HepG2 (cell line): Measurements from ENCODE around the gene MSI2. TPM values are rescaled to one million over a fixed set of nuclear protein-coding genes. Genes with fewer than 3 reads are reported as not detected.
A peak's percentile ranks its signal among the peaks of the same experiment; 100 is the strongest.

Experiments used
- ATF7-NPFF ChIP-seq: sonication (generic); formaldehyde crosslinking; IDR thresholded peaks from 2 replicates; pipeline ENCODE4 v1.8.1; 2023; ENCODE audit warnings: mild to moderate bottlenecking, low read depth, missing genetic modification reagents, moderate library complexity
- HMGA1 ChIP-seq: sonication (generic); formaldehyde crosslinking; conservative IDR thresholded peaks from 2 replicates; pipeline ENCODE4 v1.4.0; 2020; ENCODE audit warnings: missing genetic modification reagents
- LBX2 ChIP-seq: sonication (generic); formaldehyde crosslinking; IDR thresholded peaks from 2 replicates; pipeline ENCODE4 v1.5.0; 2020; ENCODE audit warnings: missing genetic modification reagents, mild to moderate bottlenecking, borderline replicate concordance
- RNF219 ChIP-seq: sonication (generic); formaldehyde crosslinking; IDR thresholded peaks from 2 replicates; pipeline ENCODE4 v1.5.0; 2020; ENCODE audit warnings: mild to moderate bottlenecking, missing genetic modification reagents
- ZFY ChIP-seq: sonication (generic); formaldehyde crosslinking; IDR thresholded peaks from 2 replicates; pipeline ENCODE4 v1.4.0; 2020; ENCODE audit warnings: missing genetic modification reagents
- ZNF326 ChIP-seq: sonication (generic); formaldehyde crosslinking; IDR thresholded peaks from 2 replicates; pipeline ENCODE4 v1.4.0; 2020; ENCODE audit warnings: missing genetic modification reagents, borderline replicate concordance
- ZNF556 ChIP-seq: sonication (generic); formaldehyde crosslinking; IDR thresholded peaks from 2 replicates; pipeline ENCODE4 v1.4.0; 2020; ENCODE audit warnings: mild to moderate bottlenecking, missing genetic modification reagents, borderline replicate concordance
- ZNF781 ChIP-seq: sonication (generic); formaldehyde crosslinking; IDR thresholded peaks from 2 replicates; pipeline ENCODE4 v1.5.1; 2020; ENCODE audit warnings: borderline replicate concordance, mild to moderate bottlenecking, missing genetic modification reagents; ENCODE audit errors: not compliant biosample characterization
- polyA plus RNA-seq, 8 experiments: library from polyadenylated mRNA; depleted of rRNA in 3 of 8; stranded (reverse) in 7 of 8; unstranded in 1 of 8; fragments of >200 nt; fragmentation: Illumina TruSeq in 4 of 8; extraction: Trizol in 4 of 8; gene quantifications; 2 replicates each; pipeline versions ENCODE4 v1.2.1 to v1.2.3, GENCODE V29; 2011 to 2016; ENCODE audit warnings: low read depth in 4 of 8, missing spikeins in 1 of 8, mixed read lengths in 1 of 8; ENCODE audit not compliant: insufficient read depth in 1 of 8
- total RNA-seq, 5 experiments: library from RNA; depleted of rRNA; stranded (reverse); fragments of >200 nt; fragmentation: Illumina TruSeq; extraction: Trizol; gene quantifications; 2 replicates each; pipeline ENCODE4 v1.2.3, GENCODE V29; 2016; ENCODE audit warnings: low read depth in 1 of 5
- TF ChIP-seq, protein P1 (sequence below): sonication (generic); formaldehyde crosslinking; IDR thresholded peaks from 2 replicates; pipeline ENCODE4; 2020; ENCODE audit warnings: missing genetic modification reagents, mild to moderate bottlenecking, borderline replicate concordance
- TF ChIP-seq, protein P2 (sequence below): sonication (generic); formaldehyde crosslinking; IDR thresholded peaks from 2 replicates; pipeline ENCODE4 v1.5.1; 2020; ENCODE audit warnings: mild to moderate bottlenecking, missing genetic modification reagents, moderate library complexity
- TF ChIP-seq, protein P3 (sequence below), 2 experiments: sonication (generic) in 1 of 2; formaldehyde crosslinking in 1 of 2; IDR thresholded peaks; 2 replicates each; pipeline versions ENCODE4 v1.4.0 to v1.6.1; 2018 to 2020; ENCODE audit warnings: missing genetic modification reagents in 2 of 2, borderline replicate concordance in 1 of 2, low read depth in 1 of 2, mild to moderate bottlenecking in 1 of 2, missing biosample characterization in 1 of 2
- TF ChIP-seq, protein P4 (sequence below): sonication (generic); formaldehyde crosslinking; IDR thresholded peaks from 2 replicates; pipeline ENCODE4 v1.4.0; 2020; ENCODE audit warnings: missing genetic modification reagents, low read depth, mild to moderate bottlenecking, borderline replicate concordance

MSI2 gene
- total and polyA plus RNA-seq, 2 of the 13 experiments (the other 11 are each of a cell fraction or from before 2014, with no cell fraction given): 77.5 to 78.4 TPM

GRCh38 chr17:57518587-57519581, 262.6 kb downstream of the MSI2 start (continued):
- TF ChIP-seq, protein P1, sequence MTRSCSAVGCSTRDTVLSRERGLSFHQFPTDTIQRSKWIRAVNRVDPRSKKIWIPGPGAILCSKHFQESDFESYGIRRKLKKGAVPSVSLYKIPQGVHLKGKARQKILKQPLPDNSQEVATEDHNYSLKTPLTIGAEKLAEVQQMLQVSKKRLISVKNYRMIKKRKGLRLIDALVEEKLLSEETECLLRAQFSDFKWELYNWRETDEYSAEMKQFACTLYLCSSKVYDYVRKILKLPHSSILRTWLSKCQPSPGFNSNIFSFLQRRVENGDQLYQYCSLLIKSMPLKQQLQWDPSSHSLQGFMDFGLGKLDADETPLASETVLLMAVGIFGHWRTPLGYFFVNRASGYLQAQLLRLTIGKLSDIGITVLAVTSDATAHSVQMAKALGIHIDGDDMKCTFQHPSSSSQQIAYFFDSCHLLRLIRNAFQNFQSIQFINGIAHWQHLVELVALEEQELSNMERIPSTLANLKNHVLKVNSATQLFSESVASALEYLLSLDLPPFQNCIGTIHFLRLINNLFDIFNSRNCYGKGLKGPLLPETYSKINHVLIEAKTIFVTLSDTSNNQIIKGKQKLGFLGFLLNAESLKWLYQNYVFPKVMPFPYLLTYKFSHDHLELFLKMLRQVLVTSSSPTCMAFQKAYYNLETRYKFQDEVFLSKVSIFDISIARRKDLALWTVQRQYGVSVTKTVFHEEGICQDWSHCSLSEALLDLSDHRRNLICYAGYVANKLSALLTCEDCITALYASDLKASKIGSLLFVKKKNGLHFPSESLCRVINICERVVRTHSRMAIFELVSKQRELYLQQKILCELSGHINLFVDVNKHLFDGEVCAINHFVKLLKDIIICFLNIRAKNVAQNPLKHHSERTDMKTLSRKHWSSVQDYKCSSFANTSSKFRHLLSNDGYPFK: peak; percentile 28; the same call in 1 of the 2 replicates
- TF ChIP-seq, protein P2, sequence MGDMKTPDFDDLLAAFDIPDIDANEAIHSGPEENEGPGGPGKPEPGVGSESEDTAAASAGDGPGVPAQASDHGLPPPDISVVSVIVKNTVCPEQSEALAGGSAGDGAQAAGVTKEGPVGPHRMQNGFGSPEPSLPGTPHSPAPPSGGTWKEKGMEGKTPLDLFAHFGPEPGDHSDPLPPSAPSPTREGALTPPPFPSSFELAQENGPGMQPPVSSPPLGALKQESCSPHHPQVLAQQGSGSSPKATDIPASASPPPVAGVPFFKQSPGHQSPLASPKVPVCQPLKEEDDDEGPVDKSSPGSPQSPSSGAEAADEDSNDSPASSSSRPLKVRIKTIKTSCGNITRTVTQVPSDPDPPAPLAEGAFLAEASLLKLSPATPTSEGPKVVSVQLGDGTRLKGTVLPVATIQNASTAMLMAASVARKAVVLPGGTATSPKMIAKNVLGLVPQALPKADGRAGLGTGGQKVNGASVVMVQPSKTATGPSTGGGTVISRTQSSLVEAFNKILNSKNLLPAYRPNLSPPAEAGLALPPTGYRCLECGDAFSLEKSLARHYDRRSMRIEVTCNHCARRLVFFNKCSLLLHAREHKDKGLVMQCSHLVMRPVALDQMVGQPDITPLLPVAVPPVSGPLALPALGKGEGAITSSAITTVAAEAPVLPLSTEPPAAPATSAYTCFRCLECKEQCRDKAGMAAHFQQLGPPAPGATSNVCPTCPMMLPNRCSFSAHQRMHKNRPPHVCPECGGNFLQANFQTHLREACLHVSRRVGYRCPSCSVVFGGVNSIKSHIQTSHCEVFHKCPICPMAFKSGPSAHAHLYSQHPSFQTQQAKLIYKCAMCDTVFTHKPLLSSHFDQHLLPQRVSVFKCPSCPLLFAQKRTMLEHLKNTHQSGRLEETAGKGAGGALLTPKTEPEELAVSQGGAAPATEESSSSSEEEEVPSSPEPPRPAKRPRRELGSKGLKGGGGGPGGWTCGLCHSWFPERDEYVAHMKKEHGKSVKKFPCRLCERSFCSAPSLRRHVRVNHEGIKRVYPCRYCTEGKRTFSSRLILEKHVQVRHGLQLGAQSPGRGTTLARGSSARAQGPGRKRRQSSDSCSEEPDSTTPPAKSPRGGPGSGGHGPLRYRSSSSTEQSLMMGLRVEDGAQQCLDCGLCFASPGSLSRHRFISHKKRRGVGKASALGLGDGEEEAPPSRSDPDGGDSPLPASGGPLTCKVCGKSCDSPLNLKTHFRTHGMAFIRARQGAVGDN (CRISPR knock-in tag): peak; percentile 88
- TF ChIP-seq, protein P3, sequence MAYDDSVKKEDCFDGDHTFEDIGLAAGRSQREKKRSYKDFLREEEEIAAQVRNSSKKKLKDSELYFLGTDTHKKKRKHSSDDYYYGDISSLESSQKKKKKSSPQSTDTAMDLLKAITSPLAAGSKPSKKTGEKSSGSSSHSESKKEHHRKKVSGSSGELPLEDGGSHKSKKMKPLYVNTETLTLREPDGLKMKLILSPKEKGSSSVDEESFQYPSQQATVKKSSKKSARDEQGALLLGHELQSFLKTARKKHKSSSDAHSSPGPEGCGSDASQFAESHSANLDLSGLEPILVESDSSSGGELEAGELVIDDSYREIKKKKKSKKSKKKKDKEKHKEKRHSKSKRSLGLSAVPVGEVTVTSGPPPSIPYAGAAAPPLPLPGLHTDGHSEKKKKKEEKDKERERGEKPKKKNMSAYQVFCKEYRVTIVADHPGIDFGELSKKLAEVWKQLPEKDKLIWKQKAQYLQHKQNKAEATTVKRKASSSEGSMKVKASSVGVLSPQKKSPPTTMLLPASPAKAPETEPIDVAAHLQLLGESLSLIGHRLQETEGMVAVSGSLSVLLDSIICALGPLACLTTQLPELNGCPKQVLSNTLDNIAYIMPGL (CRISPR knock-in tag; IDR thresholded peaks at IDR 0.05; ENCODE audit: borderline replicate concordance in 1 of 2, low read depth in 1 of 2): no peak
- 0 out of 2 replicates have a peak, but pooled peaks have one; percentile 6 for TF ChIP-seq ZNF556
- TF ChIP-seq HMGA1 (CRISPR knock-in tag): no peak
- no peak for TF ChIP-seq ZNF781 (CRISPR knock-in tag)
- no peak for TF ChIP-seq ZNF326 (CRISPR knock-in tag)
- TF ChIP-seq, protein P4, sequence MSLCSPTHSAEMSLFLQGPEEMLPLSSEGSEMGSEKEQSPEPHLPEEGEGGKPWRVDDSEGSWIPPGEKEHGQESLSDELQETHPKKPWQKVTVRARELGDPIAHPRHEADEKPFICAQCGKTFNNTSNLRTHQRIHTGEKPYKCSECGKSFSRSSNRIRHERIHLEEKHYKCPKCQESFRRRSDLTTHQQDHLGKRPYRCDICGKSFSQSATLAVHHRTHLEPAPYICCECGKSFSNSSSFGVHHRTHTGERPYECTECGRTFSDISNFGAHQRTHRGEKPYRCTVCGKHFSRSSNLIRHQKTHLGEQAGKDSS (CRISPR knock-in tag): no peak
- TF ChIP-seq ATF7-NPFF (CRISPR knock-in tag): no peak
- peak; percentile 54; the same call in 1 of the 2 replicates for TF ChIP-seq RNF219 (CRISPR knock-in tag)
- TF ChIP-seq ZFY (CRISPR knock-in tag): peak; percentile 60; the same call in 1 of the 2 replicates
- no peak for TF ChIP-seq LBX2
